Stimulated activated naive CD8-positive, alpha-beta T cell treated with anti-CD3 and anti-CD28 coated beads, Interleukin-15, amount 100 ng/mL, for 72 hours (primary cell): ENCODE data around the gene IMMT.
"Not testable (repeated sequence)": the region's sequence is repeated elsewhere in the genome, so short reads cannot be mapped to it uniquely, and the experiment has no call there.

Experiments
- ATAC-seq: fragments of 150-1000 bp; cut with Tn5 transposase; 2 replicates; pipeline ENCODE4 v1.10.0; 2021; ENCODE audit warnings: mild to moderate bottlenecking, moderate library complexity
- DNase-seq, 2 donors: peaks; one replicate each; pipeline ENCODE4 v3.0.0; 2021 to 2022
- H3K27ac Mint-ChIP-seq, 2 donors: one replicate each; pipeline ENCODE4 v1.8.0; 2022; ENCODE audit warnings: mild to moderate bottlenecking in 2 of 2, mixed read lengths in 2 of 2, moderate library complexity in 2 of 2
- H3K27me3 Mint-ChIP-seq: one replicate; pipeline ENCODE4 v1.8.0; 2022; ENCODE audit warnings: mixed read lengths
- H3K4me1 Mint-ChIP-seq: one replicate; pipeline ENCODE4 v1.8.0; 2022; ENCODE audit warnings: mild to moderate bottlenecking, mixed read lengths
- H3K4me3 Mint-ChIP-seq, 2 donors: one replicate each; pipeline ENCODE4 v1.8.0; 2022; ENCODE audit warnings: mild to moderate bottlenecking in 2 of 2, mixed read lengths in 2 of 2, moderate library complexity in 1 of 2
- H3K9me3 Mint-ChIP-seq, 2 donors: one replicate each; pipeline ENCODE4 v1.8.0; 2022; ENCODE audit warnings: mixed read lengths in 2 of 2

The IMMT gene

GRCh38 chr2:86195055-86195807 lies at the start of gene IMMT:
Gene IMMT, minus strand, starts transcription at chr2:86195462. Its CDS starts 80 bp downstream, at chr2:86195382.
- H3K27me3 Mint-ChIP-seq, result no peaks in the 10 kb centered on the region
- H3K4me1 Mint-ChIP-seq, result peaks cover 65% of the 10 kb centered on the region
- ATAC-seq, result peak; percentile 95
- H3K4me3 Mint-ChIP-seq, result peak within 1 kb of the TSS; percentile 92 to 100
- DNase-seq, result peak; percentile 95 to 97
- no peaks in the 10 kb centered on the region for H3K9me3 Mint-ChIP-seq
- peak within 1 kb of the TSS; percentile 90 to 99 for H3K27ac Mint-ChIP-seq

GRCh38 chr2:86244781-86245180 lies 49.5 kb upstream of the IMMT start:
- not testable (repeated sequence) for DNase-seq, H3K4me1 Mint-ChIP-seq, H3K4me3 Mint-ChIP-seq, ATAC-seq, H3K27me3 Mint-ChIP-seq, H3K27ac Mint-ChIP-seq, H3K9me3 Mint-ChIP-seq

- Mint-ChIP-seq H3K4me3 (no peak overlapping the region), H3K4me1 (no peaks in the 10 kb centered on the region)
Observed at GRCh38 chr2:86243950-86244733, 48.9 kb upstream of the IMMT start.

GRCh38 chr2:86243272-86243671 lies 48.0 kb upstream of the IMMT start:
- no peak for ATAC-seq

More at GRCh38 chr2:86243950-86244733, 48.9 kb upstream of the IMMT start:
- Mint-ChIP-seq H3K27me3 (peaks cover 7% of the 10 kb centered on the region), H3K9me3 (no peaks in the 10 kb centered on the region), H3K27ac (no peak overlapping the region)
- ATAC-seq (no peak), DNase-seq (no peak)

GRCh38 chr2:86241611-86242010 lies 46.3 kb upstream of the IMMT start:
- Mint-ChIP-seq H3K27ac (no peak overlapping the region), H3K4me1 (peaks cover 15% of the 10 kb centered on the region)

More at GRCh38 chr2:86243272-86243671, 48.0 kb upstream of the IMMT start:
- H3K4me1 Mint-ChIP-seq, result peaks cover 7% of the 10 kb centered on the region
- H3K27ac Mint-ChIP-seq, result no peak overlapping the region
- DNase-seq, result no peak
- H3K9me3 Mint-ChIP-seq, result no peaks in the 10 kb centered on the region
- H3K4me3 Mint-ChIP-seq, result no peak overlapping the region
- H3K27me3 Mint-ChIP-seq, result peaks cover 7% of the 10 kb centered on the region

GRCh38 chr2:86240251-86240650 lies 45.0 kb upstream of the IMMT start:
- no peak overlapping the region for H3K4me3 Mint-ChIP-seq
- H3K27me3 Mint-ChIP-seq, result peaks cover 7% of the 10 kb centered on the region
- peaks cover 15% of the 10 kb centered on the region for H3K4me1 Mint-ChIP-seq
- H3K9me3 Mint-ChIP-seq, result no peaks in the 10 kb centered on the region
- no peak for ATAC-seq
- no peak for DNase-seq
- peak overlapping the region in 1 of 2 donors; percentile 42 for H3K27ac Mint-ChIP-seq

More at GRCh38 chr2:86241611-86242010, 46.3 kb upstream of the IMMT start:
- no peak overlapping the region for H3K4me3 Mint-ChIP-seq
- peaks cover 7% of the 10 kb centered on the region for H3K27me3 Mint-ChIP-seq
- DNase-seq, result no peak
- no peaks in the 10 kb centered on the region for H3K9me3 Mint-ChIP-seq
- ATAC-seq, result no peak

- Mint-ChIP-seq H3K27me3 (peaks cover 7% of the 10 kb centered on the region), H3K9me3 (no peaks in the 10 kb centered on the region), H3K4me1 (peaks cover 15% of the 10 kb centered on the region), H3K4me3 (no peak overlapping the region), H3K27ac (peak overlapping the region in 1 of 2 donors; percentile 13)
- ATAC-seq, result no peak
- no peak for DNase-seq
Observed at GRCh38 chr2:86239745-86240144, 44.5 kb upstream of the IMMT start.

- ATAC-seq (peak; percentile 38), DNase-seq (no peak)
- Mint-ChIP-seq H3K27ac (no peak overlapping the region), H3K4me1 (peaks cover 15% of the 10 kb centered on the region), H3K27me3 (peaks cover 7% of the 10 kb centered on the region), H3K9me3 (no peaks in the 10 kb centered on the region), H3K4me3 (no peak overlapping the region)
Observed at GRCh38 chr2:86239326-86239725, 44.1 kb upstream of the IMMT start.

- H3K9me3 Mint-ChIP-seq, result no peaks in the 10 kb centered on the region
- H3K4me1 Mint-ChIP-seq, result peaks cover 15% of the 10 kb centered on the region
- DNase-seq (peak; percentile 20 to 33), ATAC-seq (peak; percentile 87)
- peak overlapping the region in 1 of 2 donors; percentile 56 for H3K4me3 Mint-ChIP-seq
- H3K27ac Mint-ChIP-seq, result no peak overlapping the region
- peaks cover 12% of the 10 kb centered on the region for H3K27me3 Mint-ChIP-seq
Observed at GRCh38 chr2:86238354-86238753, 43.1 kb upstream of the IMMT start.

- no peak for DNase-seq
- H3K27me3 Mint-ChIP-seq, result peaks cover 15% of the 10 kb centered on the region
- H3K4me3 Mint-ChIP-seq, result no peak overlapping the region
- ATAC-seq, result no peak
- H3K4me1 Mint-ChIP-seq, result peaks cover 15% of the 10 kb centered on the region
- H3K9me3 Mint-ChIP-seq, result no peaks in the 10 kb centered on the region
- H3K27ac Mint-ChIP-seq, result no peak overlapping the region
Observed at GRCh38 chr2:86237172-86237571, 41.9 kb upstream of the IMMT start.

- Mint-ChIP-seq H3K27ac (no peak overlapping the region), H3K9me3 (no peaks in the 10 kb centered on the region), H3K27me3 (peaks cover 18% of the 10 kb centered on the region), H3K4me3 (no peak overlapping the region), H3K4me1 (peaks cover 15% of the 10 kb centered on the region)
- ATAC-seq, result no peak
- no peak for DNase-seq
Observed at GRCh38 chr2:86235196-86235980, 40.1 kb upstream of the IMMT start.

GRCh38 chr2:86234563-86235131 lies 39.4 kb upstream of the IMMT start:
- no peak overlapping the region for H3K27ac Mint-ChIP-seq
- ATAC-seq (no peak), DNase-seq (no peak)
- peaks cover 15% of the 10 kb centered on the region for H3K4me1 Mint-ChIP-seq
- no peak overlapping the region for H3K4me3 Mint-ChIP-seq
- H3K9me3 Mint-ChIP-seq, result no peaks in the 10 kb centered on the region
- H3K27me3 Mint-ChIP-seq, result peaks cover 15% of the 10 kb centered on the region

GRCh38 chr2:86233436-86233835 lies 38.2 kb upstream of the IMMT start:
- peaks cover 15% of the 10 kb centered on the region for H3K27me3 Mint-ChIP-seq
- H3K4me1 Mint-ChIP-seq, result peaks cover 9% of the 10 kb centered on the region
- ATAC-seq (no peak), DNase-seq (no peak)
- no peak overlapping the region for H3K4me3 Mint-ChIP-seq
- H3K9me3 Mint-ChIP-seq, result no peaks in the 10 kb centered on the region
- no peak overlapping the region for H3K27ac Mint-ChIP-seq

- Mint-ChIP-seq H3K9me3 (no peaks in the 10 kb centered on the region), H3K4me1 (peaks cover 6% of the 10 kb centered on the region)
- ATAC-seq, result no peak
Observed at GRCh38 chr2:86232910-86233309, 37.6 kb upstream of the IMMT start.

GRCh38 chr2:86232373-86232784 lies 37.1 kb upstream of the IMMT start:
- DNase-seq (no peak), ATAC-seq (no peak)
- peaks cover 15% of the 10 kb centered on the region for H3K27me3 Mint-ChIP-seq
- no peak overlapping the region for H3K27ac Mint-ChIP-seq
- no peak overlapping the region for H3K4me3 Mint-ChIP-seq
- H3K9me3 Mint-ChIP-seq, result no peaks in the 10 kb centered on the region
- H3K4me1 Mint-ChIP-seq, result peaks cover 5% of the 10 kb centered on the region

More at GRCh38 chr2:86232910-86233309, 37.6 kb upstream of the IMMT start:
- Mint-ChIP-seq H3K27ac (no peak overlapping the region), H3K4me3 (no peak overlapping the region), H3K27me3 (peaks cover 15% of the 10 kb centered on the region)
- DNase-seq, result no peak
